MM.1S (cell line): ENCODE data around the gene TSPAN5.

ENCODE experiments used
- DNase-seq: peaks from one replicate; pipeline ENCODE4 v3.0.0-alpha.2; 2015
- H2AFZ ChIP-seq: fragments of 300-600 bp; sonication (generic); 2 replicates; pipeline ENCODE4 v1.6.0; 2016; ENCODE audit warnings: antibody characterized with exemption, low read length
- H3F3A ChIP-seq: fragments of 300-600 bp; sonication (generic); 2 replicates; pipeline ENCODE4 v1.6.1; 2016; ENCODE audit warnings: mild to moderate bottlenecking, antibody characterized with exemption, low read length, moderate library complexity, mixed read lengths; ENCODE audit not compliant: insufficient read depth
- H3K27ac ChIP-seq: fragments of 300-600 bp; sonication (generic); 2 replicates; pipeline ENCODE4 v1.5.1; 2016; ENCODE audit warnings: mild to moderate bottlenecking, low read length
- H3K27me3 ChIP-seq: fragments of 300-600 bp; sonication (generic); replicated peaks from 2 replicates; pipeline ENCODE4 v1.6.0; 2016; ENCODE audit warnings: low read length; ENCODE audit not compliant: insufficient read depth
- H3K36me3 ChIP-seq: fragments of 300-600 bp; sonication (generic); replicated peaks from 2 replicates; pipeline ENCODE4 v1.6.1; 2016; ENCODE audit warnings: mild to moderate bottlenecking, low read length, mixed read lengths; ENCODE audit not compliant: insufficient read depth
- H3K4me1 ChIP-seq: fragments of 300-600 bp; sonication (generic); 2 replicates; pipeline ENCODE4 v1.6.1; 2016; ENCODE audit warnings: low read length, mixed read lengths
- H3K4me2 ChIP-seq: fragments of 300-600 bp; sonication (generic); 2 replicates; pipeline ENCODE4 v1.6.0; 2016; ENCODE audit warnings: low read depth, low read length
- H3K4me3 ChIP-seq: fragments of 300-600 bp; sonication (generic); 2 replicates; pipeline ENCODE4 v1.5.1; 2016; ENCODE audit warnings: low read length, mixed read lengths
- H3K79me2 ChIP-seq: fragments of 300-600 bp; sonication (generic); 2 replicates; pipeline ENCODE4 v1.6.1; 2016; ENCODE audit warnings: mixed run types, low read length, mixed read lengths
- H3K9ac ChIP-seq: fragments of 300-600 bp; sonication (generic); 2 replicates; pipeline ENCODE4 v1.6.1; 2016; ENCODE audit warnings: low read length, mixed read lengths
- H3K9me2 ChIP-seq: fragments of 300-600 bp; sonication (generic); replicated peaks from 2 replicates; pipeline ENCODE4 v1.6.1; 2016; ENCODE audit warnings: mild to moderate bottlenecking, low read length, mixed read lengths; ENCODE audit not compliant: insufficient read depth
- H3K9me3 ChIP-seq: fragments of 300-600 bp; sonication (generic); replicated peaks from 2 replicates; pipeline ENCODE4 v1.6.1; 2016; ENCODE audit warnings: mild to moderate bottlenecking, low read length, mixed read lengths; ENCODE audit not compliant: insufficient read depth
- H4K20me1 ChIP-seq: fragments of 300-600 bp; sonication (generic); 2 replicates; pipeline ENCODE4 v1.6.1; 2016; ENCODE audit warnings: mild to moderate bottlenecking, low read length, moderate library complexity, mixed read lengths; ENCODE audit not compliant: insufficient read depth
- CTCF ChIP-seq: fragments of 300-600 bp; sonication (generic); IDR thresholded peaks from 2 replicates; pipeline ENCODE4 v1.5.1; 2016; ENCODE audit warnings: antibody characterized with exemption, low read length, mixed read lengths
- EZH2 ChIP-seq: fragments of 300-600 bp; sonication (generic); optimal IDR thresholded peaks from 2 replicates; pipeline ENCODE3; 2017; ENCODE audit warnings: low read depth, mild to moderate bottlenecking, antibody characterized with exemption, low read length, mixed read lengths
- EZH2phosphoT487 ChIP-seq: fragments of 300-600 bp; sonication (generic); IDR thresholded peaks from 2 replicates; pipeline ENCODE4 v1.6.1; 2018; ENCODE audit warnings: antibody characterized with exemption, low read length

Gene TSPAN5

GRCh38 chr4:98510757-98511517 lies 147.5 kb downstream of the TSPAN5 start:
- Histone ChIP-seq H3K9me2 (no peaks in the 10 kb centered on the region), H3K79me2 (no peaks in the 10 kb centered on the region), H3K9me3 (no peaks in the 10 kb centered on the region), H3K9ac (no peak overlapping the region), H2AFZ (no peak overlapping the region), H3K4me2 (peak overlapping the region; percentile 27), H4K20me1 (no peaks in the 10 kb centered on the region), H3K27ac (no peak overlapping the region; the same call in 1 of the 2 replicates), H3F3A (0 out of 2 replicates have a peak, but pooled peaks cover 5% of the 10 kb centered on the region), H3K36me3 (no peaks in the 10 kb centered on the region), H3K4me1 (peaks cover 15% of the 10 kb centered on the region), H3K27me3 (no peaks in the 10 kb centered on the region), H3K4me3 (no peak overlapping the region)
- TF ChIP-seq EZH2phosphoT487 (no peak), EZH2 (no peak), CTCF (no peak)
- DNase-seq = peak; percentile 43

GRCh38 chr4:98510340-98510739 lies 148.1 kb downstream of the TSPAN5 start:
- no peak overlapping the region for H2AFZ ChIP-seq
- H3K9me2 ChIP-seq = no peaks in the 10 kb centered on the region
- H4K20me1 ChIP-seq = no peaks in the 10 kb centered on the region
- H3K9ac ChIP-seq = no peak overlapping the region
- no peaks in the 10 kb centered on the region for H3K79me2 ChIP-seq
- H3K4me3 ChIP-seq = no peak overlapping the region
- no peak for TF ChIP-seq EZH2
- TF ChIP-seq CTCF = no peak
- H3K27me3 ChIP-seq = no peaks in the 10 kb centered on the region
- H3K27ac ChIP-seq = no peak overlapping the region; the same call in 1 of the 2 replicates
- no peaks in the 10 kb centered on the region for H3K36me3 ChIP-seq
- H3K4me2 ChIP-seq = peak overlapping the region; percentile 27
- H3K4me1 ChIP-seq = peaks cover 15% of the 10 kb centered on the region
- DNase-seq = no peak
- no peaks in the 10 kb centered on the region for H3K9me3 ChIP-seq
- 0 out of 2 replicates have a peak, but pooled peaks cover 5% of the 10 kb centered on the region for H3F3A ChIP-seq

- H3K9ac ChIP-seq = no peak overlapping the region
- H3K27ac ChIP-seq = no peak overlapping the region
- no peak overlapping the region for H3K4me2 ChIP-seq
- no peak overlapping the region for H3K4me3 ChIP-seq
- TF ChIP-seq EZH2phosphoT487 = no peak
- TF ChIP-seq CTCF = no peak
- TF ChIP-seq EZH2 = no peak
- no peaks in the 10 kb centered on the region for H3K36me3 ChIP-seq
- DNase-seq = no peak
- H3K79me2 ChIP-seq = no peaks in the 10 kb centered on the region
- 0 out of 2 replicates have a peak, but pooled peaks cover 5% of the 10 kb centered on the region for H3F3A ChIP-seq
- peaks cover 15% of the 10 kb centered on the region for H3K4me1 ChIP-seq
- no peaks in the 10 kb centered on the region for H4K20me1 ChIP-seq
- H3K9me2 ChIP-seq = no peaks in the 10 kb centered on the region
- H3K9me3 ChIP-seq = no peaks in the 10 kb centered on the region
- no peaks in the 10 kb centered on the region for H3K27me3 ChIP-seq
- no peak overlapping the region for H2AFZ ChIP-seq
These were observed 148.7 kb downstream of the TSPAN5 start for GRCh38 chr4:98509721-98510120.
